ENCODE results near the gene CACNA2D1. TPM values are rescaled to one million over a fixed set of nuclear protein-coding genes. Genes with fewer than 3 reads are reported as not detected.

Gene CACNA2D1
- total RNA-seq, 1 donor from 2014 or later: 46.1 TPM

GRCh38 chr7:82211333-82211732 is 232.2 kb downstream of the CACNA2D1 start:
- no peak for ATAC-seq
- no peak for DNase-seq (ENCODE audit: missing footprints)
- intact Hi-C loops (cut with DNase I): no loop called here

GRCh38 chr7:82210416-82211184 is 233.0 kb downstream of the CACNA2D1 start:
- no peak for DNase-seq (ENCODE audit: missing footprints)
- intact Hi-C loops (cut with DNase I): no loop called here
- ATAC-seq: no peak

- intact Hi-C loops (cut with DNase I): no loop called here
- ATAC-seq (no peak), DNase-seq (ENCODE audit: missing footprints) (no peak)
Observed at GRCh38 chr7:82209179-82209747, 234.3 kb downstream of the CACNA2D1 start.

- DNase-seq (ENCODE audit: missing footprints): peak; percentile 59
- ATAC-seq: peak; percentile 38
- intact Hi-C loops (cut with DNase I): no loop called here
Observed at GRCh38 chr7:82204694-82205093, 238.9 kb downstream of the CACNA2D1 start.

GRCh38 chr7:82202965-82203364 is 240.6 kb downstream of the CACNA2D1 start:
- DNase-seq (ENCODE audit: missing footprints) (peak; percentile 37), ATAC-seq (no peak)
- intact Hi-C loops (cut with DNase I): no loop called here

GRCh38 chr7:82202107-82202506 is 241.5 kb downstream of the CACNA2D1 start:
- DNase-seq (ENCODE audit: missing footprints) (peak; percentile 50), ATAC-seq (no peak)
- intact Hi-C loops (cut with DNase I): no loop called here

GRCh38 chr7:82200601-82201000 is 243.0 kb downstream of the CACNA2D1 start:
- ATAC-seq (no peak), DNase-seq (ENCODE audit: missing footprints) (no peak)
- intact Hi-C loops (cut with DNase I): no loop called here

- ATAC-seq (peak; percentile 57), DNase-seq (ENCODE audit: missing footprints) (no peak)
- intact Hi-C loops (cut with DNase I): no loop called here
Observed at GRCh38 chr7:82194016-82194643, 249.4 kb downstream of the CACNA2D1 start.

- DNase-seq (ENCODE audit: missing footprints): no peak
- ATAC-seq: no peak
- intact Hi-C loops (cut with DNase I): no loop called here
Observed at GRCh38 chr7:82188636-82189035, 254.9 kb downstream of the CACNA2D1 start.

GRCh38 chr7:82185443-82185842 is 258.1 kb downstream of the CACNA2D1 start:
- DNase-seq (ENCODE audit: missing footprints): no peak
- intact Hi-C loops (cut with DNase I): no loop called here
- no peak for ATAC-seq

- DNase-seq (ENCODE audit: missing footprints): no peak
Observed at GRCh38 chr7:82183634-82184033, 259.9 kb downstream of the CACNA2D1 start.

GRCh38 chr7:82179311-82179710 is 264.3 kb downstream of the CACNA2D1 start:
- ATAC-seq: no peak
- intact Hi-C loops (cut with DNase I): no loop called here
- no peak for DNase-seq (ENCODE audit: missing footprints)

More at GRCh38 chr7:82183634-82184033, 259.9 kb downstream of the CACNA2D1 start:
- intact Hi-C loops (cut with DNase I): no loop called here
- no peak for ATAC-seq

- ATAC-seq: no peak
- intact Hi-C loops (cut with DNase I): no loop called here
- DNase-seq (ENCODE audit: missing footprints): no peak
Observed at GRCh38 chr7:82175319-82175718, 268.3 kb downstream of the CACNA2D1 start.

- no peak for DNase-seq (ENCODE audit: missing footprints)
- intact Hi-C loops (cut with DNase I): no loop called here
- no peak for ATAC-seq
Observed at GRCh38 chr7:82173400-82174021, 270.1 kb downstream of the CACNA2D1 start.

GRCh38 chr7:82172881-82173280 is 270.7 kb downstream of the CACNA2D1 start:
- DNase-seq (ENCODE audit: missing footprints): no peak
- intact Hi-C loops (cut with DNase I): no loop called here
- no peak for ATAC-seq

GRCh38 chr7:82172017-82172416 is 271.6 kb downstream of the CACNA2D1 start:
- ATAC-seq (no peak), DNase-seq (ENCODE audit: missing footprints) (no peak)
- intact Hi-C loops (cut with DNase I): no loop called here

- peak; percentile 24 for ATAC-seq
- intact Hi-C loops (cut with DNase I): loop anchor here (10.0 kb wide), 1 partner anchor 407 kb away; no protein-coding TSS in a partner anchor
- DNase-seq (ENCODE audit: missing footprints): no peak
Observed at GRCh38 chr7:82167558-82168314, 275.8 kb downstream of the CACNA2D1 start.

- intact Hi-C loops (cut with DNase I): loop anchor here (10.0 kb wide), 1 partner anchor 408 kb away; no protein-coding TSS in a partner anchor
- ATAC-seq: peak; percentile 62
- no peak for DNase-seq (ENCODE audit: missing footprints)
Observed at GRCh38 chr7:82166260-82167015, 277.1 kb downstream of the CACNA2D1 start.

All from Right ventricle myocardium inferior (tissue), 1 donor.